CD4-positive, alpha-beta T cell (primary cell): Measurements from ENCODE around the gene FGF14. TPM values are rescaled to one million over a fixed set of nuclear protein-coding genes. Genes with fewer than 3 reads are reported as not detected.

Experiments used
- ATAC-seq: fragments of 200-7000 bp; cut with Tn5 transposase; one replicate; pipeline ENCODE4 v1.10.0; 2022; ENCODE audit warnings: mild to moderate bottlenecking; ENCODE audit not compliant: poor library complexity
- CTCF ChIA-PET: fragments of 350-600 bp; sonication (Branson Sonifier 250); formaldehyde crosslinking; loops from one replicate; lab custom pipeline; 2021; ENCODE audit warnings: antibody characterized with exemption, inconsistent platforms; lab: Charles Lee
- POLR2A ChIA-PET: fragments of 350-600 bp; sonication (Branson Sonifier 250); formaldehyde crosslinking; loops from one replicate; lab custom pipeline; 2021; ENCODE audit warnings: antibody characterized with exemption, inconsistent platforms; lab: Charles Lee
- DNase-seq, 14 experiments: peaks; one replicate each; pipeline ENCODE4 v3.0.0-alpha.2; 2013 to 2020; ENCODE audit warnings: mixed read lengths in 2 of 14
- H3K27ac ChIP-seq, 2 donors: one replicate each; pipeline versions ENCODE4 v1.5.1 to v1.7.0; 2013; ENCODE audit warnings: low read length in 2 of 2, low read depth in 1 of 2, mild to moderate bottlenecking in 1 of 2
- H3K27me3 ChIP-seq, 2 experiments: 1 replicate in 1 of 2; 2 replicates in 1 of 2; pipeline versions ENCODE4 v1.6.1 to v1.7.0; 2013; ENCODE audit warnings: low read length in 2 of 2, control low read depth in 1 of 2, mild to moderate bottlenecking in 1 of 2, moderate library complexity in 1 of 2; ENCODE audit not compliant: insufficient read depth in 2 of 2, control insufficient read depth in 1 of 2
- H3K36me3 ChIP-seq: one replicate; pipeline ENCODE4 v1.6.1; 2013; ENCODE audit warnings: low read length, control low read depth; ENCODE audit not compliant: insufficient read depth
- H3K4me1 ChIP-seq: one replicate; pipeline ENCODE4 v1.6.1; 2013; ENCODE audit warnings: low read length, control low read depth; ENCODE audit not compliant: insufficient read depth
- H3K4me3 ChIP-seq: one replicate; pipeline ENCODE4 v1.5.1; 2013; ENCODE audit warnings: mild to moderate bottlenecking, low read length, moderate library complexity
- H3K9me3 ChIP-seq, 2 experiments: 1 replicate in 1 of 2; 2 replicates in 1 of 2; pipeline versions ENCODE4 v1.6.1 to v1.7.0; 2013; ENCODE audit warnings: low read length in 2 of 2, mild to moderate bottlenecking in 2 of 2, control low read depth in 1 of 2, moderate library complexity in 1 of 2; ENCODE audit not compliant: control insufficient read depth in 1 of 2, insufficient read depth in 1 of 2
- H3K27ac Mint-ChIP-seq: one replicate; pipeline ENCODE4 v1.8.0; 2020; ENCODE audit warnings: mixed read lengths
- H3K27me3 Mint-ChIP-seq: one replicate; pipeline ENCODE4 v1.8.0; 2021; ENCODE audit warnings: mixed read lengths
- H3K36me3 Mint-ChIP-seq: one replicate; pipeline ENCODE4 v1.8.0; 2021; ENCODE audit warnings: low read depth, mixed read lengths
- H3K4me1 Mint-ChIP-seq: one replicate; pipeline ENCODE4 v1.8.0; 2021; ENCODE audit warnings: low read depth, mixed read lengths
- H3K4me3 Mint-ChIP-seq: one replicate; pipeline ENCODE4 v1.8.0; 2020; ENCODE audit warnings: mild to moderate bottlenecking, mixed read lengths
- H3K9me3 Mint-ChIP-seq: one replicate; pipeline ENCODE4 v1.8.0; 2020; ENCODE audit warnings: mixed read lengths
- intact Hi-C, 2 experiments: fragments of 100-400 bp; cut with DNase I in 1 of 2; cut with micrococcal nuclease in 1 of 2; formaldehyde crosslinking; loops; one replicate each; pipeline versions ENCODE4 v1.15.1 to v1.9.0; 2023 to 2025; cut with DNase I, micrococcal nuclease
- total RNA-seq, 174 experiments: library from RNA in 2 of 174; stranded (reverse) in 2 of 174; gene quantifications; one replicate each; pipeline ENCODE4 v1.2.3 and lab custom pipeline; 2021 to 2026
- TF ChIP-seq, protein P1 (sequence below): fragments of 200-600 bp; IDR thresholded peaks from one replicate; pipeline ENCODE4 v1.8.0; 2022; ENCODE audit warnings: antibody characterized with exemption, mild to moderate bottlenecking

FGF14 gene
- total RNA-seq, 2 experiments from 2014 or later: not detected

DNA sequence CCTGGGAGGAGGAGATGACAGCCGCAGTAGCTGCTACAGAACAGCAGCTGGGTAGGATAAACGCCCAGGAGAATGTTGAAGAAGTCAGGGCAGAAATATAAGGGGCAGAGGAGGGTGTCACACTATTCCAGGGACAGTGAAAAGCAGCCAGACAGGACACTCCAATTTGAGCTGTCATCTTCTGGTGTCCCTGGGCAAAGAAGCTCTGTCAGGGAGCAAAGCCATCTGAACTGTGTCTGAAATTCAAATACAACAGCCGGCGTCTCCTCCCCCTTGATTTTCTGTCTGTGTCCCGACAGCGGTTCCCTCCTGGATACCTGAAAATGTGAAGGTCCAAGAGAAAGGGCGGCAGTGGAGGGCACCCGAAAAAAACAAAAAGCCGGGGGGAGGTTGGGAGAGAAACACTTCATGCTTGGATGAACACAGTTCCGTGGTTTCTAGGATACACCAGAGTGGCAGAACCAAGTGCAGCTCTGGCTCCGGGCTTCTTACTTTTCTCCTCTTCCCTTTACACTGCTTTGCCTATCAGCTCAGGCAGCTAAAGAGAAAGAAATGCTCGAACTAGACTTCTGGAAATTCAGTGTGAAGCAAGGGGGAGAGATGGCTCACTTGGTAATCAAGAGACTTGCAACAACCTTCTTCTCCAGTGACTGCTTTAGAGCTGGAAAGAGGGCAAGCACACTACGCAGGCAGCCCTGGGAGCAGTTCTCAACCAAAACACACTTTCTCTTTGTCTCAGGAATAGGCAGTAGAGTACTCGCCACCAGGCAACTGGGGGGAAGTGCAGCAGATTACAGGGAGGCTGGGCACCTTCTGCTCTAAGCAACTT, 483.8 kb downstream of the FGF14 start:
- Histone ChIP-seq H3K27ac (no peak overlapping the region), H3K4me3 (no peak overlapping the region), H3K36me3 (no peaks in the 10 kb centered on the region), H3K4me1 (no peaks in the 10 kb centered on the region), H3K9me3 (peaks cover 0 to 12% of the 10 kb centered on the region in 2 experiments), H3K27me3 (peaks cover 38 to 69% of the 10 kb centered on the region in 2 experiments)
- ChIA-PET POLR2A (no interaction called here), CTCF (no interaction called here)
- DNase-seq: no peak
- intact Hi-C loops: no loop called here
- H3K27me3 Mint-ChIP-seq: peaks cover 75% of the 10 kb centered on the region
- no peaks in the 10 kb centered on the region for H3K4me1 Mint-ChIP-seq
- H3K27ac Mint-ChIP-seq: no peak overlapping the region
- no peak overlapping the region for H3K4me3 Mint-ChIP-seq
- no peaks in the 10 kb centered on the region for H3K9me3 Mint-ChIP-seq
- ATAC-seq: no peak
- TF ChIP-seq, protein P1, sequence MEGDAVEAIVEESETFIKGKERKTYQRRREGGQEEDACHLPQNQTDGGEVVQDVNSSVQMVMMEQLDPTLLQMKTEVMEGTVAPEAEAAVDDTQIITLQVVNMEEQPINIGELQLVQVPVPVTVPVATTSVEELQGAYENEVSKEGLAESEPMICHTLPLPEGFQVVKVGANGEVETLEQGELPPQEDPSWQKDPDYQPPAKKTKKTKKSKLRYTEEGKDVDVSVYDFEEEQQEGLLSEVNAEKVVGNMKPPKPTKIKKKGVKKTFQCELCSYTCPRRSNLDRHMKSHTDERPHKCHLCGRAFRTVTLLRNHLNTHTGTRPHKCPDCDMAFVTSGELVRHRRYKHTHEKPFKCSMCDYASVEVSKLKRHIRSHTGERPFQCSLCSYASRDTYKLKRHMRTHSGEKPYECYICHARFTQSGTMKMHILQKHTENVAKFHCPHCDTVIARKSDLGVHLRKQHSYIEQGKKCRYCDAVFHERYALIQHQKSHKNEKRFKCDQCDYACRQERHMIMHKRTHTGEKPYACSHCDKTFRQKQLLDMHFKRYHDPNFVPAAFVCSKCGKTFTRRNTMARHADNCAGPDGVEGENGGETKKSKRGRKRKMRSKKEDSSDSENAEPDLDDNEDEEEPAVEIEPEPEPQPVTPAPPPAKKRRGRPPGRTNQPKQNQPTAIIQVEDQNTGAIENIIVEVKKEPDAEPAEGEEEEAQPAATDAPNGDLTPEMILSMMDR: no peak
- no peaks in the 10 kb centered on the region for H3K36me3 Mint-ChIP-seq

DNA sequence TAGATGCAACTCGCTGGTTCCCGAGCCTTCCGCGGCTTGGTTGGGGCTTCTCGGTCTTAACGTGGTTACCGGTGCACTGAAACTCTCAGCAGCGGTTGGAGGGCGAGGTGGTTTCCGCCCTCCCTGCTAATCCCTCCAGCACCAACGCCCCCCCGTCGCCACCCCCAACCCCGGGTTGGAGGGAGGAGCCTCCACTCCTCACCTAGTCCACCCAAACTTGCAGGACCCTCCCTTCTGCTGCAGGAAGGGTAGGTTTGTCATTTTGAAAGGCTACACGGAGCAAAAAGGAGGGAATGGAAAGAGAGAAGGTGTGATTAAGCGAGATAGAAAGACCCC, 484.4 kb downstream of the FGF14 start:
- no peaks in the 10 kb centered on the region for H3K36me3 Mint-ChIP-seq
- H3K36me3 ChIP-seq: no peaks in the 10 kb centered on the region
- peaks cover 78% of the 10 kb centered on the region for H3K27me3 Mint-ChIP-seq
- H3K4me1 Mint-ChIP-seq: no peaks in the 10 kb centered on the region
- no peak overlapping the region for H3K4me3 ChIP-seq
- H3K9me3 Mint-ChIP-seq: no peaks in the 10 kb centered on the region
- no peak for ATAC-seq
- H3K4me1 ChIP-seq: no peaks in the 10 kb centered on the region
- no peak overlapping the region for H3K4me3 Mint-ChIP-seq
- no peak for DNase-seq
- ChIA-PET POLR2A (no interaction called here), CTCF (no interaction called here)
- H3K27ac ChIP-seq: no peak overlapping the region
- peaks cover 0 to 12% of the 10 kb centered on the region in 2 experiments for H3K9me3 ChIP-seq
- intact Hi-C loops: no loop called here
- peaks cover 38 to 69% of the 10 kb centered on the region in 2 experiments for H3K27me3 ChIP-seq
- TF ChIP-seq, protein P1: no peak
- no peak overlapping the region for H3K27ac Mint-ChIP-seq

DNA sequence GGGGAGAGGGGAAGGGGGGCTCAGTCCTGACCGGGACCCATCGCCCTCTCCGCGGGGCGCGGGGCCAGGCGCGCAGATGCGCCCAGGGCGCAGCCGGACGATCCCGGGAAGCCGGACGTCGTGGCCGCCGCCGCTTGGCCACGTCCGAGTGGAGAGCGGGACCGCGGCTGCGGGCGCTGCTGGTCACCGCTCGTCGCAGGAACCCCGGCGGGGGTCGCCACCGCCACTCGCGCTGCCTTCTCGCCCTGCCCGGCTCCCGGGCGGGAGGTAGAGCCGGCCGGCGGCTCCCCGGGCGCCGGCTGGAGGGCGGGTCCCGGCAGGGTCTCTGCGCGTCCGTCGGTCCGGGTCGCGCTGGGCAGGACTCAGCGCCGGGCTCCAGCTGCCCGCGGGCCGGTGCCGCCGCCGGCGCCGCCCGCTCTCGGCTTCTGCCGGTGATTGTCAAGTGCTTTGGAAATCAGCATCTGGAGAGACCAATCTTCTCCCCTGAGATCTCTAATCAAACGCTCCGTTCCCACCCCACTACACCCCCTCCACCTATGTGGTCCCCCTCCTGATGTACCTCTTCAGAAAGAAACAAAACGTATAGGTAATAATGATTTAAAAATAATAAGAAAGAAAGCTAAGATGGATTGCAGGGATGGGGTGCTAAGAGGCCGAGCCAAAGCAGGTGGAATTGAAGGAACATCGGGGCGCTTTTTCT, 484.9 kb downstream of the FGF14 start:
- DNase-seq: no peak
- H3K27ac ChIP-seq: no peak overlapping the region
- Mint-ChIP-seq H3K4me1 (no peaks in the 10 kb centered on the region), H3K27me3 (peaks cover 73% of the 10 kb centered on the region), H3K9me3 (no peaks in the 10 kb centered on the region), H3K4me3 (no peak overlapping the region), H3K36me3 (no peaks in the 10 kb centered on the region), H3K27ac (no peak overlapping the region)
- TF ChIP-seq, protein P1: no peak
- POLR2A ChIA-PET: no interaction called here
- H3K9me3 ChIP-seq: peaks cover 0 to 12% of the 10 kb centered on the region in 2 experiments
- peaks cover 38 to 68% of the 10 kb centered on the region in 2 experiments for H3K27me3 ChIP-seq
- intact Hi-C loops: no loop called here
- no peaks in the 10 kb centered on the region for H3K4me1 ChIP-seq
- no peak for ATAC-seq
- H3K36me3 ChIP-seq: no peaks in the 10 kb centered on the region
- CTCF ChIA-PET: no interaction called here
- H3K4me3 ChIP-seq: no peak overlapping the region
